Femur (tissue), 1 donor: ENCODE measurements around the gene PRTN3.
"Not testable (repeated sequence)": the region's sequence is repeated elsewhere in the genome, so short reads cannot be mapped to it uniquely, and the experiment has no call there.

Source experiments
- DNase-seq: peaks from one replicate; pipeline ENCODE4 v3.0.0-alpha.2; 2017

PRTN3 gene

GRCh38 chr19:868458-869244 is 27.9 kb downstream of the PRTN3 start:
- DNase-seq, result no peak

GRCh38 chr19:869245-870177 is 28.7 kb downstream of the PRTN3 start:
- DNase-seq, result peak; percentile 79

GRCh38 chr19:870314-870713 is 29.5 kb downstream of the PRTN3 start:
- DNase-seq, result no peak

- DNase-seq, result peak; percentile 76
These were observed 30.2 kb downstream of the PRTN3 start for GRCh38 chr19:870963-871401.

- DNase-seq, result no peak
These were observed 30.9 kb downstream of the PRTN3 start for GRCh38 chr19:871446-872265.

GRCh38 chr19:872266-872951 is 31.6 kb downstream of the PRTN3 start:
- DNase-seq, result no peak

GRCh38 chr19:873084-873483 is 32.3 kb downstream of the PRTN3 start:
- peak; percentile 61 for DNase-seq

GRCh38 chr19:873561-874041 is 32.8 kb downstream of the PRTN3 start:
- no peak for DNase-seq

- DNase-seq, result no peak
These were observed 34.6 kb downstream of the PRTN3 start for GRCh38 chr19:875265-875879.

GRCh38 chr19:876089-876488 is 35.3 kb downstream of the PRTN3 start:
- no peak for DNase-seq

GRCh38 chr19:876780-877314 is 36.0 kb downstream of the PRTN3 start:
- DNase-seq, result no peak

GRCh38 chr19:877992-878660 is 37.3 kb downstream of the PRTN3 start:
- not testable (repeated sequence) for DNase-seq

- not testable (repeated sequence) for DNase-seq
These were observed 38.2 kb downstream of the PRTN3 start for GRCh38 chr19:878751-879561.

- DNase-seq, result no peak
These were observed 39.1 kb downstream of the PRTN3 start for GRCh38 chr19:879711-880438.

GRCh38 chr19:881385-882071 is 40.7 kb downstream of the PRTN3 start:
- DNase-seq, result no peak

GRCh38 chr19:882871-883497 is 42.2 kb downstream of the PRTN3 start:
- DNase-seq, result no peak

GRCh38 chr19:883661-884211 is 42.9 kb downstream of the PRTN3 start:
- no peak for DNase-seq
